SK-N-MC (cell line): Measurements from ENCODE around the gene PTTG1.

Experiments used
- EZH2 ChIP-seq: fragments of 200-600 bp; sonication (generic); IDR thresholded peaks from one replicate; pipeline ENCODE4 v1.6.1; 2017; ENCODE audit warnings: antibody characterized with exemption
- FOXP2 ChIP-seq: optimal IDR thresholded peaks from 2 replicates; pipeline ENCODE3; 2011; ENCODE audit warnings: mild to moderate bottlenecking, moderate library complexity; ENCODE audit not compliant: insufficient read depth; ENCODE audit errors: extremely low read length, control extremely low read depth
- POLR2AphosphoS5 ChIP-seq: IDR thresholded peaks from 2 replicates; pipeline ENCODE4 v1.6.1; 2012; ENCODE audit warnings: mild to moderate bottlenecking, low read depth, low read length, borderline replicate concordance

- TF ChIP-seq EZH2: no peak
- no peak for TF ChIP-seq POLR2AphosphoS5
- no peak for TF ChIP-seq FOXP2
Observed at GRCh38 chr5:160478163-160478562, 56.5 kb downstream of the PTTG1 start.
